GM23338 (cell line): Measurements from ENCODE around the gene DOK1. TPM values are rescaled to one million over a fixed set of nuclear protein-coding genes. Genes with fewer than 3 reads are reported as not detected.

ENCODE experiments used
- ATAC-seq: fragments of 200-7000 bp; cut with Tn5 transposase; 3 replicates; pipeline ENCODE4 v1.9.1; 2020
- DNase-seq: peaks from one replicate; pipeline ENCODE4 v3.0.0-alpha.2; 2015; ENCODE audit warnings: low spot score
- H2AFZ ChIP-seq: fragments of 200-600 bp; sonication (generic); 2 replicates; pipeline ENCODE4 v1.8.0; 2016; ENCODE audit warnings: antibody characterized with exemption, mild to moderate bottlenecking, moderate library complexity
- H3F3A ChIP-seq: fragments of 200-600 bp; sonication (generic); replicated peaks from 2 replicates; pipeline ENCODE4 v1.8.0; 2017; ENCODE audit warnings: antibody characterized with exemption, mixed run types, low read depth
- H3K27ac ChIP-seq: fragments of 200-600 bp; sonication (generic); 2 replicates; pipeline ENCODE4 v1.6.1; 2016; ENCODE audit warnings: low read depth
- H3K27me3 ChIP-seq: fragments of 200-600 bp; sonication (generic); 2 replicates; pipeline ENCODE4 v1.8.0; 2016; ENCODE audit warnings: mild to moderate bottlenecking, mixed run types, moderate library complexity; ENCODE audit not compliant: insufficient read depth
- H3K36me3 ChIP-seq: fragments of 200-600 bp; sonication (generic); 2 replicates; pipeline ENCODE4 v1.8.0; 2016; ENCODE audit warnings: mild to moderate bottlenecking; ENCODE audit not compliant: insufficient read depth
- H3K4me1 ChIP-seq: fragments of 200-600 bp; sonication (generic); 2 replicates; pipeline ENCODE4 v1.8.0; 2016; ENCODE audit warnings: mild to moderate bottlenecking, moderate library complexity; ENCODE audit not compliant: insufficient read depth
- H3K4me2 ChIP-seq: fragments of 200-600 bp; sonication (generic); 2 replicates; pipeline ENCODE4 v1.7.1; 2017; ENCODE audit warnings: mixed run types
- H3K4me3 ChIP-seq: fragments of 200-600 bp; sonication (generic); 2 replicates; pipeline ENCODE4 v1.6.1; 2016; ENCODE audit warnings: mixed run types
- H3K79me2 ChIP-seq: fragments of 200-600 bp; sonication (generic); replicated peaks from 2 replicates; pipeline ENCODE4 v1.8.0; 2017; ENCODE audit warnings: mild to moderate bottlenecking; ENCODE audit not compliant: insufficient read depth
- H3K9me2 ChIP-seq: fragments of 200-600 bp; sonication (generic); 2 replicates; pipeline ENCODE4 v1.8.0; 2017; ENCODE audit not compliant: insufficient read depth
- H4K20me1 ChIP-seq: fragments of 200-600 bp; sonication (generic); replicated peaks from 2 replicates; pipeline ENCODE4 v1.8.0; 2017; ENCODE audit warnings: mild to moderate bottlenecking; ENCODE audit not compliant: insufficient read depth
- H3K27ac Mint-ChIP-seq: 2 replicates; pipeline ENCODE4 v1.8.0; 2020; ENCODE audit warnings: inconsistent platforms, mild to moderate bottlenecking, moderate library complexity, mixed read lengths
- H3K27me3 Mint-ChIP-seq: 3 replicates; pipeline ENCODE4 v1.8.0; 2022; ENCODE audit warnings: low read depth, mild to moderate bottlenecking, moderate library complexity, mixed read lengths, inconsistent platforms; ENCODE audit not compliant: insufficient read depth, poor library complexity
- H3K36me3 Mint-ChIP-seq: 3 replicates; pipeline ENCODE4 v1.8.0; 2021; ENCODE audit warnings: low read depth, mild to moderate bottlenecking, inconsistent platforms, moderate library complexity, mixed read lengths
- H3K4me1 Mint-ChIP-seq: 3 replicates; pipeline ENCODE4 v1.8.0; 2020; ENCODE audit warnings: mild to moderate bottlenecking, inconsistent platforms, mixed read lengths
- H3K4me3 Mint-ChIP-seq: 3 replicates; pipeline ENCODE4 v1.8.0; 2021; ENCODE audit warnings: moderate library complexity, mild to moderate bottlenecking, inconsistent platforms, mixed read lengths
- H3K9me3 Mint-ChIP-seq: 3 replicates; pipeline ENCODE4 v1.8.0; 2020; ENCODE audit warnings: moderate library complexity, mild to moderate bottlenecking, inconsistent platforms, mixed read lengths
- CREB1 ChIP-seq: fragments of 250-450 bp; sonication (Bioruptor Pico); IDR thresholded peaks from 2 replicates; pipeline ENCODE4 v1.5.0; 2020; ENCODE audit warnings: low read depth, mild to moderate bottlenecking, moderate library complexity
- EZH2 ChIP-seq: fragments of 200-600 bp; sonication (generic); IDR thresholded peaks from one replicate; pipeline ENCODE4 v1.8.0; 2017; ENCODE audit warnings: antibody characterized with exemption, mild to moderate bottlenecking, low read depth; ENCODE audit not compliant: unreplicated experiment
- EZH2phosphoT487 ChIP-seq: fragments of 200-600 bp; sonication (generic); IDR thresholded peaks from one replicate; pipeline ENCODE4 v1.8.1; 2018; ENCODE audit warnings: antibody characterized with exemption; ENCODE audit not compliant: unreplicated experiment
- JUNB ChIP-seq: IDR thresholded peaks from one replicate; pipeline ENCODE4 v1.6.1; 2016; ENCODE audit warnings: antibody characterized with exemption; ENCODE audit not compliant: unreplicated experiment
- NANOG ChIP-seq: IDR thresholded peaks from 2 replicates; pipeline ENCODE4 v1.6.1; 2016; ENCODE audit warnings: antibody characterized with exemption, borderline replicate concordance
- POLR2AphosphoS5 ChIP-seq: IDR thresholded peaks from 2 replicates; pipeline ENCODE4 v1.6.1; 2016; ENCODE audit warnings: antibody characterized with exemption, low read depth
- STAT1 ChIP-seq: IDR thresholded peaks from one replicate; pipeline ENCODE4 v1.6.1; 2016; ENCODE audit warnings: antibody characterized with exemption; ENCODE audit not compliant: unreplicated experiment
- ZNF114 ChIP-seq: fragments of 250-450 bp; sonication (Bioruptor Pico); IDR thresholded peaks from 2 replicates; pipeline ENCODE4 v1.5.0; 2020; ENCODE audit warnings: mild to moderate bottlenecking, moderate library complexity
- ZNF331 ChIP-seq: fragments of 250-450 bp; sonication (Bioruptor Pico); IDR thresholded peaks from 2 replicates; pipeline ENCODE4 v1.5.0; 2020; ENCODE audit warnings: low read depth, mild to moderate bottlenecking, moderate library complexity
- polyA plus RNA-seq: library from polyadenylated mRNA; unstranded; fragments of >200 nt; fragmentation: Nextera tagmentation; extraction: Ambion mirVana; gene quantifications from 2 replicates; pipeline ENCODE4 v1.2.1, GENCODE V29; 2016
- total RNA-seq: library from RNA; depleted of rRNA; stranded (reverse); fragments of >200 nt; shearing (Covaris generic); gene quantifications from 2 replicates; pipeline ENCODE4 v1.2.3, GENCODE V29; 2014
- TF ChIP-seq, protein P1 (sequence below): IDR thresholded peaks from one replicate; pipeline ENCODE4 v1.6.1; 2018; ENCODE audit warnings: antibody characterized with exemption; ENCODE audit not compliant: unreplicated experiment
- TF ChIP-seq, protein P2 (sequence below), 2 experiments: fragments of 200-600 bp in 1 of 2; sonication (generic) in 1 of 2; conservative IDR thresholded peaks; 2 replicates each; pipeline versions ENCODE4 v1.5.1 to v1.6.1; 2016 to 2017; ENCODE audit warnings: antibody characterized with exemption in 2 of 2, low read depth in 2 of 2, mild to moderate bottlenecking in 2 of 2, moderate library complexity in 1 of 2
- TF ChIP-seq, protein P3 (sequence below): IDR thresholded peaks from 2 replicates; pipeline ENCODE4 v1.6.1; 2016; ENCODE audit warnings: antibody characterized with exemption

The DOK1 gene
- total and polyA plus RNA-seq, 2 experiments from 2014 or later = 3.9 to 15.5 TPM

DNA sequence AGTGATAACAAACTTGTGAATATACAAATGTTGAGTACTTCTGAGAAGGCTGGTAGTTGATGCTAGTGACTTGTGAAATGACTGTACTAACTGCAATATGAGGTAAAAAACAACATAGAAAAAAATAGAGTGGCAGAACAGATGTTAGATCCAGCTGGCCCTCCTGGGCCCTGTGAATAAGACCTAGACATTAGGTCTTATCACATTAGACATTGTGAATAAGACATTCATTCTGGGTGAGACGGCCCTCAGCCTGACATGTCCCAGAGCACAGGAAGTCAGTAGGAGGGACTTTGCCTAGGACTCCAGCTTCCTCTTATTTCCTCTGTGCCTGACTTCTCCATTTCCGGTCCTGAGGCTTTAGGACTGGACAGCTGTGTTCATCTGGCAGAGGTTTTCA lies 22.9 kb downstream of the DOK1 start (continued):
- TF ChIP-seq, protein P1, sequence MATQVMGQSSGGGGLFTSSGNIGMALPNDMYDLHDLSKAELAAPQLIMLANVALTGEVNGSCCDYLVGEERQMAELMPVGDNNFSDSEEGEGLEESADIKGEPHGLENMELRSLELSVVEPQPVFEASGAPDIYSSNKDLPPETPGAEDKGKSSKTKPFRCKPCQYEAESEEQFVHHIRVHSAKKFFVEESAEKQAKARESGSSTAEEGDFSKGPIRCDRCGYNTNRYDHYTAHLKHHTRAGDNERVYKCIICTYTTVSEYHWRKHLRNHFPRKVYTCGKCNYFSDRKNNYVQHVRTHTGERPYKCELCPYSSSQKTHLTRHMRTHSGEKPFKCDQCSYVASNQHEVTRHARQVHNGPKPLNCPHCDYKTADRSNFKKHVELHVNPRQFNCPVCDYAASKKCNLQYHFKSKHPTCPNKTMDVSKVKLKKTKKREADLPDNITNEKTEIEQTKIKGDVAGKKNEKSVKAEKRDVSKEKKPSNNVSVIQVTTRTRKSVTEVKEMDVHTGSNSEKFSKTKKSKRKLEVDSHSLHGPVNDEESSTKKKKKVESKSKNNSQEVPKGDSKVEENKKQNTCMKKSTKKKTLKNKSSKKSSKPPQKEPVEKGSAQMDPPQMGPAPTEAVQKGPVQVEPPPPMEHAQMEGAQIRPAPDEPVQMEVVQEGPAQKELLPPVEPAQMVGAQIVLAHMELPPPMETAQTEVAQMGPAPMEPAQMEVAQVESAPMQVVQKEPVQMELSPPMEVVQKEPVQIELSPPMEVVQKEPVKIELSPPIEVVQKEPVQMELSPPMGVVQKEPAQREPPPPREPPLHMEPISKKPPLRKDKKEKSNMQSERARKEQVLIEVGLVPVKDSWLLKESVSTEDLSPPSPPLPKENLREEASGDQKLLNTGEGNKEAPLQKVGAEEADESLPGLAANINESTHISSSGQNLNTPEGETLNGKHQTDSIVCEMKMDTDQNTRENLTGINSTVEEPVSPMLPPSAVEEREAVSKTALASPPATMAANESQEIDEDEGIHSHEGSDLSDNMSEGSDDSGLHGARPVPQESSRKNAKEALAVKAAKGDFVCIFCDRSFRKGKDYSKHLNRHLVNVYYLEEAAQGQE = no peak

DNA sequence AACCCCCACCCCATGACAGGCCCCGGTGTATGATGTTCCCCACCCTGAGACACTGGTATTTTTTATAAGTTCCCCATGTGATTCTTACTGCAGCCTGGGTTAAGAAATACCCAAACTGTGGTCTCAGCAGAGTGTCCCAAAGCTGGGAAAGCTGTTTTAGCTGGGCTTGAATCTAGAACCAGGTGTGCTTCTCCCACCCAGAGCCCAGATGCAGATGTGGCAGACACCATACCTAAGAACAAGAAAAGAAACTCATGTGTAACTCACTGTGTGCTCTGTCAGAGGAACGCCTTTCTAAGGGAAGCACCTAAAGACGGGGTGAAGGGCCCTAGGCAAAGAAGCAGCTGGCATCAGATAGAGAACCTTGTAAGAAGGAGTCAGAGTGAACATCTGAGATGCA lies 23.9 kb downstream of the DOK1 start:
- Mint-ChIP-seq H3K4me1 (peaks cover 8% of the 10 kb centered on the region), H3K27ac (no peak overlapping the region), H3K27me3 (peaks cover 2% of the 10 kb centered on the region), H3K36me3 (no peaks in the 10 kb centered on the region), H3K9me3 (no peaks in the 10 kb centered on the region), H3K4me3 (no peak overlapping the region)
- DNase-seq (no peak), ATAC-seq (no peak)
- H3K79me2 ChIP-seq = no peaks in the 10 kb centered on the region
- no peaks in the 10 kb centered on the region for H3K36me3 ChIP-seq
- H3K27ac ChIP-seq = no peak overlapping the region
- H3K27me3 ChIP-seq = no peaks in the 10 kb centered on the region
- H3K4me2 ChIP-seq = no peak overlapping the region
- H3K9me2 ChIP-seq = no peaks in the 10 kb centered on the region
- H3K4me1 ChIP-seq = no peaks in the 10 kb centered on the region
- H2AFZ ChIP-seq = no peak overlapping the region
- H3F3A ChIP-seq = no peaks in the 10 kb centered on the region
- H3K4me3 ChIP-seq = no peak overlapping the region
- no peaks in the 10 kb centered on the region for H4K20me1 ChIP-seq
- TF ChIP-seq, protein P2, sequence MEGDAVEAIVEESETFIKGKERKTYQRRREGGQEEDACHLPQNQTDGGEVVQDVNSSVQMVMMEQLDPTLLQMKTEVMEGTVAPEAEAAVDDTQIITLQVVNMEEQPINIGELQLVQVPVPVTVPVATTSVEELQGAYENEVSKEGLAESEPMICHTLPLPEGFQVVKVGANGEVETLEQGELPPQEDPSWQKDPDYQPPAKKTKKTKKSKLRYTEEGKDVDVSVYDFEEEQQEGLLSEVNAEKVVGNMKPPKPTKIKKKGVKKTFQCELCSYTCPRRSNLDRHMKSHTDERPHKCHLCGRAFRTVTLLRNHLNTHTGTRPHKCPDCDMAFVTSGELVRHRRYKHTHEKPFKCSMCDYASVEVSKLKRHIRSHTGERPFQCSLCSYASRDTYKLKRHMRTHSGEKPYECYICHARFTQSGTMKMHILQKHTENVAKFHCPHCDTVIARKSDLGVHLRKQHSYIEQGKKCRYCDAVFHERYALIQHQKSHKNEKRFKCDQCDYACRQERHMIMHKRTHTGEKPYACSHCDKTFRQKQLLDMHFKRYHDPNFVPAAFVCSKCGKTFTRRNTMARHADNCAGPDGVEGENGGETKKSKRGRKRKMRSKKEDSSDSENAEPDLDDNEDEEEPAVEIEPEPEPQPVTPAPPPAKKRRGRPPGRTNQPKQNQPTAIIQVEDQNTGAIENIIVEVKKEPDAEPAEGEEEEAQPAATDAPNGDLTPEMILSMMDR (conservative IDR thresholded peaks at IDR 0.05; ENCODE audit: low read depth in 2 of 2) = no peak
- TF ChIP-seq, protein P3, sequence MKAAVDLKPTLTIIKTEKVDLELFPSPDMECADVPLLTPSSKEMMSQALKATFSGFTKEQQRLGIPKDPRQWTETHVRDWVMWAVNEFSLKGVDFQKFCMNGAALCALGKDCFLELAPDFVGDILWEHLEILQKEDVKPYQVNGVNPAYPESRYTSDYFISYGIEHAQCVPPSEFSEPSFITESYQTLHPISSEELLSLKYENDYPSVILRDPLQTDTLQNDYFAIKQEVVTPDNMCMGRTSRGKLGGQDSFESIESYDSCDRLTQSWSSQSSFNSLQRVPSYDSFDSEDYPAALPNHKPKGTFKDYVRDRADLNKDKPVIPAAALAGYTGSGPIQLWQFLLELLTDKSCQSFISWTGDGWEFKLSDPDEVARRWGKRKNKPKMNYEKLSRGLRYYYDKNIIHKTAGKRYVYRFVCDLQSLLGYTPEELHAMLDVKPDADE = no peak
- TF ChIP-seq POLR2AphosphoS5 = no peak
- TF ChIP-seq CREB1 (CRISPR knock-in tag) = no peak
- no peak for TF ChIP-seq EZH2
- TF ChIP-seq JUNB = no peak
- TF ChIP-seq, protein P1 = no peak
- TF ChIP-seq STAT1 = no peak
- TF ChIP-seq EZH2phosphoT487 = no peak
- no peak for TF ChIP-seq NANOG
- TF ChIP-seq ZNF331 (CRISPR knock-in tag) = no peak
- TF ChIP-seq ZNF114 (CRISPR knock-in tag) = no peak
